Measurements from ENCODE around the gene PLSCR3. TPM values are rescaled to one million over a fixed set of nuclear protein-coding genes. Genes with fewer than 3 reads are reported as not detected.

Gene PLSCR3
- total RNA-seq, 6 experiments from 2014 or later, result 5.5 to 8.9 (median 6.4) TPM

DNA sequence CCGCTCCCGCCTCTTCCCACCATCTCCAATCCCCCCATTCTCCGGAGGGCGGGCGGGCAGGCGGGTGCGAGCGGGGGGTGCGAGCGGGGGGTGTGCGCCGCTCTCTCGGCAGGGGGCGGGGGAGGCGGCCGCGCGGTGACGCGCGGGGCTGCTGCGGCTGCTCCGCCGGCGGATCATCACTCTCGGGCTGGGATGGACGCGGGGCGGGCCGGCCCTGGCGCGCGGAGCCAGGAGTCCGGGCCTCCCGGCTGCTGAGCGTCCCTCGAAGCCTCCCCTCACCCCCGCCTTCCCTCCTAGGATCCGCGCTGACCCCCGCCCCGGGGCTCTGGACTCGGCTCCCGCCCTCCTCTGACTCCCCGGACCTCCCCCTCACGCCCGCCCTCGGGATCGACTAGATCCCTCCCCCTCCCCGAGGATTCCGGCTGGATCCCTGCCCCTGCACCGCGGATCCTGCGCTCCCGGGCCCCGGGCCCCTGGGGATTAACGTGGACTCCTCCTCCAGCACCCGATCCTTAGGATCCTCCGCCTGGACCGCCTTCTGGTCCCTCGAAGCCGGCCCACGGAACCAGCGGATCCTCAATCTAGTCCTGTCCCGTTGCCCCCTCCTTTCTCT, 10.5 kb upstream of the PLSCR3 start:
- no peaks in the 10 kb centered on the region for H3K36me3 ChIP-seq
- H3K27ac ChIP-seq, result peak overlapping the region in 1 of 3 donors; percentile 17
- no peaks in the 10 kb centered on the region for H3K9me3 ChIP-seq
- WGBS (ENCODE audit: insufficient coverage, low coverage, low lambda C conversion rate, missing lambda C conversion rate), result 8% methylated on average over 10 of the region's 65 CpGs
- H3K4me3 ChIP-seq, result peak overlapping the region; percentile 45 to 81 (median 74)
- TF ChIP-seq CTCF (IDR thresholded peaks at IDR 0.05) (no peak), POLR2A (IDR thresholded peaks at IDR 0.05) (peak; percentile 41)
- ATAC-seq (peak; percentile 5 to 23 (median 15)), DNase-seq (peak; percentile 64 to 74 (median 72))
- intact Hi-C loops (cut with DNase I), result no loop called here
- H3K27me3 ChIP-seq, result no peaks in the 10 kb centered on the region
- peaks cover 0 to 10% (median 3%) of the 10 kb centered on the region in 4 donors for H3K4me1 ChIP-seq

GRCh38 chr17:7403977-7404736, 9.8 kb upstream of the PLSCR3 start, which contains the start of gene TMEM256:
Gene TMEM256 (minus strand): TSS chr17:7404097. CDS start chr17:7404084, 13 bp downstream.
- peak within 1 kb of the TSS; percentile 86 to 87 (median 87) for H3K27ac ChIP-seq
- no peaks in the 10 kb centered on the region for H3K9me3 ChIP-seq
- ATAC-seq, result peak; percentile 86 to 94 (median 90)
- peak within 1 kb of the TSS; percentile 63 to 81 (median 74) for H3K4me3 ChIP-seq
- DNase-seq, result peak; percentile 98 to 99 (median 99)
- no peaks in the 10 kb centered on the region for H3K36me3 ChIP-seq
- peaks cover 0 to 10% (median 3%) of the 10 kb centered on the region in 4 donors for H3K4me1 ChIP-seq
- no peaks in the 10 kb centered on the region for H3K27me3 ChIP-seq
- no peak for TF ChIP-seq CTCF (IDR thresholded peaks at IDR 0.05)
- peak; percentile 98 for TF ChIP-seq POLR2A (IDR thresholded peaks at IDR 0.05)
- intact Hi-C loops (cut with DNase I), result no loop called here
- WGBS (ENCODE audit: insufficient coverage, low coverage, low lambda C conversion rate, missing lambda C conversion rate), result under 1% methylated on average over 30 of the region's 49 CpGs

- ATAC-seq (peak; percentile 47 to 65 (median 60)), DNase-seq (no peak)
- Histone ChIP-seq H3K36me3 (no peaks in the 10 kb centered on the region), H3K27me3 (no peaks in the 10 kb centered on the region), H3K4me1 (peaks cover 0 to 10% (median 3%) of the 10 kb centered on the region in 4 donors), H3K9me3 (no peaks in the 10 kb centered on the region), H3K4me3 (peak overlapping the region; percentile 63 to 81 (median 74)), H3K27ac (peak overlapping the region; percentile 86 to 87 (median 87))
- no peak for TF ChIP-seq POLR2A (IDR thresholded peaks at IDR 0.05)
- TF ChIP-seq CTCF (IDR thresholded peaks at IDR 0.05), result no peak
- WGBS (ENCODE audit: insufficient coverage, low coverage, low lambda C conversion rate, missing lambda C conversion rate), result 2% methylated on average over 13 of the region's 13 CpGs
- intact Hi-C loops (cut with DNase I), result no loop called here
These were observed 9.3 kb upstream of the PLSCR3 start for GRCh38 chr17:7403727-7403976.

DNA sequence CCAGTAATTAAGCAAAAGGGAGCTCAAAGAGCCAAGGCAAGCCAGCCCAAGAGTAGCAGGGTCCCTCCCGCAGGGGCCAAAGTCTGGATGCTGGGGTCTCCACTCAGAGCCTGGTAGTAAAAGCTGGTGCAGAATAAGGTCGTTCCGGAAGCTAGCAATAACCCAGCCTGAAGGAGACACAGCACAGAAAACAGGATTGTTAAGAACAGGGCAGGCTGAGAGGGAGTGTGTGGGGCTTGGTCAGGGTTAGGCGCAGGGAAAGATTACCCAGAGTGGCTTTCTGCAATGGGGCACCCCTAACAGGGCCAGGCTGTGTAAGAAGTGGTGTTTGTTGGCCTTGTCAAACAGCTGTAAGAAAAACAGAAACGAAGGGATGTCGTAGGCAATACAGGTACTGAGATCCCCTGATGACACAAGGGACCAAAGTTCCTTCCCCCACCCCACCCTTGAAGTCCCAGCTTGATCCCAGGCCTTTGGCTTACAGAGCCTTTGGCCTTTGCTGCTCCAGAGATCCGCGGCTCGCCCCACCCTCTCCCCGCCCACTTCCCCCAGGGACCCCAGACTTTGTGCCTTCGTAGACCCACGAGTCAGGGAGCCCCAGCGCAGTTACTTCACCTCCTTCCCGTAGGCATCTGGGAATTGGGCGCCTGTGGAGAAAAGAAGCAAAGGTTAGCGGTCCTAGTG, 8.9 kb upstream of the PLSCR3 start:
- ATAC-seq, result peak; percentile 33 to 48 (median 38)
- Histone ChIP-seq H3K36me3 (no peaks in the 10 kb centered on the region), H3K27me3 (no peaks in the 10 kb centered on the region), H3K9me3 (no peaks in the 10 kb centered on the region), H3K4me3 (peak overlapping the region; percentile 63 to 81 (median 74)), H3K27ac (peak overlapping the region; percentile 86 to 87 (median 87)), H3K4me1 (peaks cover 0 to 10% (median 3%) of the 10 kb centered on the region in 4 donors)
- TF ChIP-seq POLR2A (IDR thresholded peaks at IDR 0.05), result no peak
- TF ChIP-seq CTCF (IDR thresholded peaks at IDR 0.05), result no peak
- WGBS (ENCODE audit: insufficient coverage, low coverage, low lambda C conversion rate, missing lambda C conversion rate), result 15% methylated on average over 10 of the region's 16 CpGs
- intact Hi-C loops (cut with DNase I), result no loop called here
- DNase-seq, result peak; percentile 59 to 83 (median 80)

Data from right lobe of liver (tissue), 6 donors.